ENCODE measurements around the gene DLGAP3.

DNA sequence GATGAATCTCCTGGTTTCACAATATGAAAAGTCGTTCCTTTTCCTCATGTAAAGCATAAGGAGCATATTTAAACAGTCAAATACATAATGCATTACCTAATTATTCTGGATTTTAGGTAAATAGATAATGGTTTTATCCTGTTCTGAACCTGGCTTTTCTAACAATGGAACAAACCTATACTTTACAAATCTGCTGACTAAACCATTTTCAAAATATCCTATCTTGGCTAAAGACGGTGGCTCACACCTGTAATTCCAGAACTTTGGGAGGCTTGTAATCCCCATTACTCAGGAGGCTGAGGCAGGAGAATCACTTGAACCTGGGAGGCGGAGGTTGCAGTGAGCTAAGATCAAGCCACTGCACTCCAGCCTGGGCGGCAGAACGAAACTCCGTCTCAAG, 72.8 kb downstream of the DLGAP3 start:
- TF ChIP-seq TARDBP (IDR thresholded peaks at IDR 0.05) (no peak), FOXA1 (IDR thresholded peaks at IDR 0.05) (no peak), L3MBTL2 (conservative IDR thresholded peaks at IDR 0.05) (no peak), HDGF (IDR thresholded peaks at IDR 0.05; ENCODE audit: borderline replicate concordance) (no peak), SUZ12 (IDR thresholded peaks at IDR 0.05) (no peak), ARNT (IDR thresholded peaks at IDR 0.05) (no peak), FOXM1 (IDR thresholded peaks at IDR 0.05; ENCODE audit: borderline replicate concordance) (no peak), ZNF384 (IDR thresholded peaks at IDR 0.05) (no peak), ELF4 (IDR thresholded peaks at IDR 0.05) (no peak)
- TF ChIP-seq, protein P1, sequence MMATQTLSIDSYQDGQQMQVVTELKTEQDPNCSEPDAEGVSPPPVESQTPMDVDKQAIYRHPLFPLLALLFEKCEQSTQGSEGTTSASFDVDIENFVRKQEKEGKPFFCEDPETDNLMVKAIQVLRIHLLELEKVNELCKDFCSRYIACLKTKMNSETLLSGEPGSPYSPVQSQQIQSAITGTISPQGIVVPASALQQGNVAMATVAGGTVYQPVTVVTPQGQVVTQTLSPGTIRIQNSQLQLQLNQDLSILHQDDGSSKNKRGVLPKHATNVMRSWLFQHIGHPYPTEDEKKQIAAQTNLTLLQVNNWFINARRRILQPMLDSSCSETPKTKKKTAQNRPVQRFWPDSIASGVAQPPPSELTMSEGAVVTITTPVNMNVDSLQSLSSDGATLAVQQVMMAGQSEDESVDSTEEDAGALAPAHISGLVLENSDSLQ (IDR thresholded peaks at IDR 0.05) = no peak

Data from HEK293T (cell line).